BLaER1 treated with 17β-estradiol and CSF1 and Interleukin-3, amounts not matched to agents 10 nM and 100 nM (cell line): Measurements from ENCODE around the gene GRPR.
"Not testable (repeated sequence)": the region's sequence is repeated elsewhere in the genome, so short reads cannot be mapped to it uniquely, and the experiment has no call there.

Experiments
- H3K27ac ChIP-seq, 11 experiments: shearing (Covaris generic); formaldehyde crosslinking; 2 replicates each; pipeline ENCODE4 v1.8.1; 2022
- H3K27me3 ChIP-seq, 11 experiments: shearing (Covaris generic); formaldehyde crosslinking; 2 replicates each; pipeline ENCODE4 v1.8.1; 2022
- H3K36me3 ChIP-seq, 11 experiments: shearing (Covaris generic); formaldehyde crosslinking; 2 replicates each; pipeline ENCODE4 v1.8.1; 2022
- H3K4me1 ChIP-seq, 10 experiments: shearing (Covaris generic); formaldehyde crosslinking; 2 replicates each; pipeline ENCODE4 v1.8.1; 2022
- H3K4me2 ChIP-seq, 11 experiments: shearing (Covaris generic); formaldehyde crosslinking; 2 replicates each; pipeline ENCODE4 v1.8.1; 2022
- H3K4me3 ChIP-seq, 10 experiments: shearing (Covaris generic); formaldehyde crosslinking; 2 replicates each; pipeline ENCODE4 v1.8.1; 2022
- H3K9ac ChIP-seq, 11 experiments: shearing (Covaris generic); formaldehyde crosslinking; 2 replicates each; pipeline ENCODE4 v1.8.1; 2022
- H3K9me3 ChIP-seq, 11 experiments: shearing (Covaris generic); formaldehyde crosslinking; replicated peaks in 1 of 11; 2 replicates each; pipeline ENCODE4 v1.8.1; 2022
- H4K20me1 ChIP-seq, 11 experiments: shearing (Covaris generic); formaldehyde crosslinking; 2 replicates each; pipeline ENCODE4 v1.8.1; 2022
- Cebpa-rat ChIP-seq, 11 experiments: shearing (Covaris generic); IDR thresholded peaks; 2 replicates each; pipeline ENCODE4 v1.8.1; 2022

The GRPR gene

GRCh38 chrX:16140983-16141382 lies 17.6 kb downstream of the GRPR start:
- Histone ChIP-seq H3K9ac (no peak overlapping the region), H3K4me3 (no peak overlapping the region), H3K4me2 (no peak overlapping the region), H3K27me3 (peaks cover 96 to 100% (median 100%) of the 10 kb centered on the region in 11 experiments), H3K4me1 (peaks cover 0 to 8% (median 2%) of the 10 kb centered on the region in 10 experiments; a peak in 5 of 20 replicates), H3K27ac (no peak overlapping the region), H3K9me3 (peaks cover 0 to 19% (median 4%) of the 10 kb centered on the region in 11 experiments; a peak in 7 of 22 replicates), H3K36me3 (no peaks in the 10 kb centered on the region), H4K20me1 (peaks cover 0 to 6% (median 0%) of the 10 kb centered on the region in 11 experiments; a peak in 3 of 22 replicates)
- no peak for TF ChIP-seq Cebpa-rat (IDR thresholded peaks at IDR 0.05)

- peaks cover 96 to 100% (median 100%) of the 10 kb centered on the region in 11 experiments for H3K27me3 ChIP-seq
- H3K27ac ChIP-seq, result no peak overlapping the region
- TF ChIP-seq Cebpa-rat (IDR thresholded peaks at IDR 0.05), result no peak
- H3K36me3 ChIP-seq, result no peaks in the 10 kb centered on the region
- peaks cover 0 to 20% (median 4%) of the 10 kb centered on the region in 11 experiments; a peak in 7 of 22 replicates for H3K9me3 ChIP-seq
- no peak overlapping the region for H3K4me3 ChIP-seq
- no peak overlapping the region for H3K9ac ChIP-seq
- no peak overlapping the region for H3K4me2 ChIP-seq
- peaks cover 0 to 8% (median 2%) of the 10 kb centered on the region in 10 experiments; a peak in 5 of 20 replicates for H3K4me1 ChIP-seq
- peaks cover 0 to 6% (median 0%) of the 10 kb centered on the region in 11 experiments; a peak in 2 of 22 replicates for H4K20me1 ChIP-seq
These were observed 18.3 kb downstream of the GRPR start for GRCh38 chrX:16141422-16142245.

- H3K9me3 ChIP-seq, result peaks cover 0 to 20% (median 4%) of the 10 kb centered on the region in 11 experiments; a peak in 7 of 22 replicates
- TF ChIP-seq Cebpa-rat (IDR thresholded peaks at IDR 0.05), result no peak
- H3K36me3 ChIP-seq, result no peaks in the 10 kb centered on the region
- H3K4me1 ChIP-seq, result peaks cover 0 to 5% (median under 1%) of the 10 kb centered on the region in 10 experiments; a peak in 5 of 20 replicates
- no peak overlapping the region for H3K4me2 ChIP-seq
- no peak overlapping the region for H3K27ac ChIP-seq
- peaks cover 0 to 1% (median 0%) of the 10 kb centered on the region in 11 experiments; a peak in 2 of 22 replicates for H4K20me1 ChIP-seq
- no peak overlapping the region for H3K4me3 ChIP-seq
- H3K27me3 ChIP-seq, result peaks cover 93 to 100% (median 98%) of the 10 kb centered on the region in 11 experiments
- no peak overlapping the region for H3K9ac ChIP-seq
These were observed 18.8 kb downstream of the GRPR start for GRCh38 chrX:16142246-16142558.

GRCh38 chrX:16143968-16144367 lies 20.6 kb downstream of the GRPR start:
- Histone ChIP-seq H3K36me3 (no peaks in the 10 kb centered on the region), H3K9ac (no peak overlapping the region), H3K4me2 (no peak overlapping the region), H4K20me1 (no peaks in the 10 kb centered on the region; a peak in 2 of 22 replicates), H3K27ac (no peak overlapping the region), H3K27me3 (peaks cover 91 to 100% (median 98%) of the 10 kb centered on the region in 11 experiments), H3K9me3 (peaks cover 0 to 20% (median 4%) of the 10 kb centered on the region in 11 experiments; a peak in 7 of 22 replicates), H3K4me3 (no peak overlapping the region), H3K4me1 (no peaks in the 10 kb centered on the region)
- no peak for TF ChIP-seq Cebpa-rat (IDR thresholded peaks at IDR 0.05)

GRCh38 chrX:16144420-16144819 lies 21.1 kb downstream of the GRPR start:
- no peak overlapping the region for H3K4me3 ChIP-seq
- H3K36me3 ChIP-seq, result no peaks in the 10 kb centered on the region
- no peaks in the 10 kb centered on the region for H3K4me1 ChIP-seq
- H3K9ac ChIP-seq, result no peak overlapping the region
- H4K20me1 ChIP-seq, result no peaks in the 10 kb centered on the region; a peak in 2 of 22 replicates
- H3K27ac ChIP-seq, result no peak overlapping the region
- peaks cover 0 to 20% (median 4%) of the 10 kb centered on the region in 11 experiments; a peak in 7 of 22 replicates for H3K9me3 ChIP-seq
- H3K4me2 ChIP-seq, result no peak overlapping the region
- TF ChIP-seq Cebpa-rat (IDR thresholded peaks at IDR 0.05), result no peak
- H3K27me3 ChIP-seq, result peaks cover 91 to 100% (median 98%) of the 10 kb centered on the region in 11 experiments

- H3K27ac ChIP-seq, H3K9ac ChIP-seq, H3K4me1 ChIP-seq, H3K36me3 ChIP-seq, H3K4me2 ChIP-seq, H4K20me1 ChIP-seq, H3K4me3 ChIP-seq: not testable (repeated sequence)
- peaks cover 90 to 100% (median 97%) of the 10 kb centered on the region in 11 experiments for H3K27me3 ChIP-seq
- H3K9me3 ChIP-seq, result peaks cover 0 to 20% (median 4%) of the 10 kb centered on the region in 11 experiments; a peak in 7 of 22 replicates
These were observed 21.7 kb downstream of the GRPR start for GRCh38 chrX:16145093-16145492.

GRCh38 chrX:16145656-16146055 lies 22.3 kb downstream of the GRPR start:
- Histone ChIP-seq H3K27ac (no peak overlapping the region), H3K27me3 (peaks cover 90 to 100% (median 98%) of the 10 kb centered on the region in 11 experiments), H3K9me3 (peaks cover 0 to 20% (median 4%) of the 10 kb centered on the region in 11 experiments; a peak in 7 of 22 replicates), H3K4me2 (no peak overlapping the region), H3K36me3 (no peaks in the 10 kb centered on the region), H3K4me1 (no peaks in the 10 kb centered on the region), H3K4me3 (no peak overlapping the region), H3K9ac (no peak overlapping the region), H4K20me1 (no peaks in the 10 kb centered on the region; a peak in 3 of 22 replicates)
- no peak for TF ChIP-seq Cebpa-rat (IDR thresholded peaks at IDR 0.05)

- TF ChIP-seq Cebpa-rat (IDR thresholded peaks at IDR 0.05), result no peak
- no peaks in the 10 kb centered on the region for H3K36me3 ChIP-seq
- H3K4me2 ChIP-seq, result no peak overlapping the region
- no peak overlapping the region for H3K4me3 ChIP-seq
- no peak overlapping the region for H3K27ac ChIP-seq
- H4K20me1 ChIP-seq, result peaks cover 0 to 6% (median 0%) of the 10 kb centered on the region in 11 experiments; a peak in 2 of 22 replicates
- no peaks in the 10 kb centered on the region for H3K4me1 ChIP-seq
- peaks cover 90 to 100% (median 98%) of the 10 kb centered on the region in 11 experiments for H3K27me3 ChIP-seq
- no peak overlapping the region for H3K9ac ChIP-seq
- H3K9me3 ChIP-seq, result peaks cover 0 to 14% (median 4%) of the 10 kb centered on the region in 11 experiments; a peak in 7 of 22 replicates
These were observed 25.5 kb downstream of the GRPR start for GRCh38 chrX:16148896-16149295.

GRCh38 chrX:16155581-16156096 lies 32.3 kb downstream of the GRPR start:
- no peak overlapping the region for H3K27ac ChIP-seq
- H3K27me3 ChIP-seq, result peaks cover 94 to 100% (median 100%) of the 10 kb centered on the region in 11 experiments
- no peak overlapping the region for H3K9ac ChIP-seq
- no peak for TF ChIP-seq Cebpa-rat (IDR thresholded peaks at IDR 0.05)
- H4K20me1 ChIP-seq, result peaks cover 0 to 6% (median 0%) of the 10 kb centered on the region in 11 experiments; a peak in 1 of 22 replicates
- no peak overlapping the region for H3K4me3 ChIP-seq
- H3K36me3 ChIP-seq, result no peaks in the 10 kb centered on the region
- no peak overlapping the region for H3K4me2 ChIP-seq
- peaks cover 0 to 3% (median 0%) of the 10 kb centered on the region in 11 experiments; a peak in 1 of 22 replicates for H3K9me3 ChIP-seq
- no peaks in the 10 kb centered on the region for H3K4me1 ChIP-seq
